HG02610 (cell line): ENCODE measurements around the gene C13orf42.

Experiments
- ATAC-seq: cut with Tn5 transposase; IDR thresholded peaks from one replicate; pipeline ENCODE4 v1.9.1; 2021; ENCODE audit warnings: mild to moderate bottlenecking, moderate library complexity; ENCODE audit not compliant: unreplicated experiment

The C13orf42 gene

DNA sequence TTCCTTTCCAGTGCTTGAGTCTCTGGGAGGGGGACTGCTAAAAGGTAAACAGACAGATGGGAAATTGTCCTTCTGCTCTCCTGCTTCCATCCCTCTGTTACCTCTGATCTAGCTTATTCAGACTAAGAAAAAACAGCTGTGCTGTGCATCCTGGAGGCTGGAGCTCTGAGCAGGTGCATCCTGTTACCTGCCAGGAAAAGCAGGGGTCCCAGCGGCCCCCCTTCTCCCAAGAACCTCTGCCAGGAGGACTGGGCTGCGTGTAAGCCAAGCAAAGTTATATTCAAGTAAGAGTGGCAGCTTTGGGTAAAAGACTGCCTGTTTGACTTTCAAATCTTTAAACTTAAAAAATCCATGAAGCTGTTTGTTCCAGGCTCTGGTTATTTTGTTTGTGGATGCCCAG, 75.1 kb downstream of the C13orf42 start:
- no peak for ATAC-seq

DNA sequence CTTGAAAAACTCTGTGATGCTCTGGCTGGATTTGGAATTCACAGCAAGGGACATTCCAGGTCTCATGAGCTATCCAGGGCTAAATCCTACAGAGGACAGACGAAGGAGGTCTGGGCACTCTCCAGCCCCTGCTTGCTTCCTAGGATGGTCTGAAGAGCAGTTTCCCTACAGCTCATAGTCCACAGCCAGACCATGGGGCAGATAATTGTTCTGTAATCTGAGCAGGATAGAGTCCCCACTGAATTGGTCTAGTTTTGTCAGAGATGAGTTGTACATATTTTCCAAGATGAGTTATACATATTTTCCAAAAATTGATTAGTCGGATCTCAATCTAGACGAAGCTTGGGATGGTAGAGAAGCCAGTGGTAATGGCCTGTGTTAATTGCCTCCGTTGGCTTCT, 75.6 kb downstream of the C13orf42 start:
- ATAC-seq, result no peak

GRCh38 chr13:51034906-51035305, 76.2 kb downstream of the C13orf42 start:
- no peak for ATAC-seq

- ATAC-seq, result no peak
These were observed 77.5 kb downstream of the C13orf42 start for GRCh38 chr13:51033421-51034185.

DNA sequence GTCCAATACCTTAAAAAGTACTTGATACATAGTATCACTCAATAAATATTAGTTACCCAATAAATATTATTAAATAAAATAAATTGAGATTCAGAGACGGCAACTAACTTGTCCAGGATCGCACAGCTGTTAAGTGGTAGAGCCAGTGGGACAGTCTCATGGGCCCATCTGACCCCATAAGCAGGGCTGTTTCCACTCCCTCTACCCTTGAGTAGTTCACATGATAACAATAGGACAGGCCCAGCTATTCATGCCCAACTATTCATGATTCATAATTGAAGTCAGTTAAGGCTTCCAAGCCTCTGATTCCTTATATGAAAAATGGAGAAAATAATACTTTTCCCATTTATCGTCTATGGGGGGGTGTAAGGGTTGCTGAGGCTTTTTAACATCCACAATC, 78.2 kb downstream of the C13orf42 start:
- ATAC-seq, result no peak
